Transverse colon (tissue), 4 donors: ENCODE data around the gene VMA21. TPM values are rescaled to one million over a fixed set of nuclear protein-coding genes. Genes with fewer than 3 reads are reported as not detected.

ENCODE experiments used
- DNase-seq: peaks from one replicate; pipeline ENCODE4 v3.0.0-alpha.2; 2019
- H3K27ac ChIP-seq, 4 donors: fragments of 200-600 bp; sonication (generic); 2 replicates each; pipeline ENCODE4 v1.5.1; 2016 to 2018; ENCODE audit warnings: inconsistent platforms in 4 of 4
- H3K27me3 ChIP-seq: fragments of 200-600 bp; sonication (generic); 2 replicates; pipeline ENCODE4 v1.5.1; 2017; ENCODE audit warnings: inconsistent platforms
- H3K36me3 ChIP-seq, 4 donors: fragments of 200-600 bp; sonication (generic); 2 replicates each; pipeline ENCODE4 v1.5.1; 2017 to 2019; ENCODE audit warnings: inconsistent platforms in 4 of 4
- H3K4me1 ChIP-seq, 4 donors: fragments of 200-600 bp; sonication (generic); 2 replicates each; pipeline ENCODE4 v1.5.1; 2017 to 2020; ENCODE audit warnings: inconsistent platforms in 4 of 4
- H3K4me3 ChIP-seq, 4 donors: fragments of 200-600 bp; sonication (generic); 1 replicate in 1 of 4; 2 replicates in 3 of 4; pipeline versions ENCODE4 v1.5.1 to v1.6.1; 2017 to 2019; ENCODE audit warnings: inconsistent platforms in 4 of 4
- H3K9me3 ChIP-seq, 2 donors: fragments of 200-600 bp; sonication (generic); 2 replicates each; pipeline ENCODE4 v1.5.1; 2017 to 2019; ENCODE audit warnings: inconsistent platforms in 2 of 2
- EP300 ChIP-seq: sonication (generic); formaldehyde crosslinking; IDR thresholded peaks from one replicate; pipeline ENCODE4 v1.6.1; 2017; ENCODE audit warnings: antibody characterized with exemption, low read depth
- POLR2A ChIP-seq: fragments of 450-650 bp; IDR thresholded peaks from one replicate; pipeline ENCODE4 v1.6.1; 2016; ENCODE audit warnings: antibody characterized with exemption, mild to moderate bottlenecking, moderate library complexity
- POLR2AphosphoS5 ChIP-seq, 3 donors: sonication (generic); formaldehyde crosslinking; IDR thresholded peaks; one replicate each; pipeline ENCODE4 v1.6.1; 2016; ENCODE audit warnings: antibody characterized with exemption in 3 of 3
- WGBS, 2 donors: methylation state at CpG; one replicate each; pipeline ENCODE4 v1.1.5; 2018; ENCODE audit warnings: low coverage in 1 of 2; 5-methylcytosine and 5-hydroxymethylcytosine counted together
- in situ Hi-C, 4 donors: fragments of 200-750 bp; cut with MboI; loops; one replicate each; pipeline versions ENCODE4 v1.15.0 to v1.15.1; 2017; ENCODE audit warnings: low sequenced_read_pairs in 3 of 4, low pct_ligation_motif_present in 1 of 4, low pct_unique_long_range_greater_than_20kb in 1 of 4
- intact Hi-C: fragments of 100-400 bp; cut with DNase I; formaldehyde crosslinking; loops from one replicate; pipeline ENCODE4 v1.15.1; 2023; ENCODE audit warnings: low total_unique reads
- total RNA-seq, 4 donors: library from RNA; depleted of rRNA; stranded (reverse); fragments of >200 nt; gene quantifications; one replicate each; pipeline ENCODE4 v1.1.0, GENCODE V29; 2016
- TF ChIP-seq, protein P1 (sequence below), 5 experiments: fragments of 200-600 bp in 3 of 5; fragments of 450-650 bp in 2 of 5; sonication (generic) in 3 of 5; IDR thresholded peaks; 1 replicate in 2 of 5; 2 replicates in 3 of 5; pipeline ENCODE4 v1.5.1; 2016 to 2017; ENCODE audit warnings: antibody characterized with exemption in 5 of 5, inconsistent platforms in 3 of 5, mild to moderate bottlenecking in 2 of 5, moderate library complexity in 1 of 5

The VMA21 gene
- total RNA-seq, 4 donors from 2014 or later, result 3.8 to 16.8 (median 11.3) TPM

DNA sequence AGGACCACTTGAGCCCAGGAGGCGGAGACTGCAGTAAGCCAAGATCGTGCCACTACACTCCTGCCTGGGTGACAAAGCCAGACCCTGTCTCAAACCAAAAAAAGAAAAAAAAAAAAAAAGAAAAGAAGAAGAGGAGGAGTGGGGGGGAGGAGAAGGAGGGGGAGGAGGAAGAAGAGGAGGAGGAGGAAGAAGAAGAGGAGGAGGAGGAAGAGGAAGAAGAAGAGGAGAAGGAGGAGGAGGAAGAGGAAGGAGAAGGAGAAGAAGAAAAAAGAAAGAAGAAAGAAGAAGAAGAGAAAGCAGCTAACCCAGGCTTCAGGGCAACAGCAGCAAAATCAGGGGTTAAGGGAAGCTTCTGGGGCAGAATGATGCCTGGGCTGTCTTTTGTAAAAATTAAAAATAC is 27.5 kb downstream of the VMA21 start:
- Histone ChIP-seq H3K36me3 (no peaks in the 10 kb centered on the region), H3K27me3 (no peaks in the 10 kb centered on the region), H3K9me3 (no peaks in the 10 kb centered on the region), H3K4me1 (no peaks in the 10 kb centered on the region), H3K4me3 (no peak overlapping the region), H3K27ac (no peak overlapping the region)
- intact Hi-C loops, result no loop called here
- WGBS, 2 donors, result 83% methylated on average over 2 of the region's 2 CpGs; no CpG with 5 or more reads in 1 of the 2 donors
- no peak for DNase-seq
- TF ChIP-seq, protein P1, sequence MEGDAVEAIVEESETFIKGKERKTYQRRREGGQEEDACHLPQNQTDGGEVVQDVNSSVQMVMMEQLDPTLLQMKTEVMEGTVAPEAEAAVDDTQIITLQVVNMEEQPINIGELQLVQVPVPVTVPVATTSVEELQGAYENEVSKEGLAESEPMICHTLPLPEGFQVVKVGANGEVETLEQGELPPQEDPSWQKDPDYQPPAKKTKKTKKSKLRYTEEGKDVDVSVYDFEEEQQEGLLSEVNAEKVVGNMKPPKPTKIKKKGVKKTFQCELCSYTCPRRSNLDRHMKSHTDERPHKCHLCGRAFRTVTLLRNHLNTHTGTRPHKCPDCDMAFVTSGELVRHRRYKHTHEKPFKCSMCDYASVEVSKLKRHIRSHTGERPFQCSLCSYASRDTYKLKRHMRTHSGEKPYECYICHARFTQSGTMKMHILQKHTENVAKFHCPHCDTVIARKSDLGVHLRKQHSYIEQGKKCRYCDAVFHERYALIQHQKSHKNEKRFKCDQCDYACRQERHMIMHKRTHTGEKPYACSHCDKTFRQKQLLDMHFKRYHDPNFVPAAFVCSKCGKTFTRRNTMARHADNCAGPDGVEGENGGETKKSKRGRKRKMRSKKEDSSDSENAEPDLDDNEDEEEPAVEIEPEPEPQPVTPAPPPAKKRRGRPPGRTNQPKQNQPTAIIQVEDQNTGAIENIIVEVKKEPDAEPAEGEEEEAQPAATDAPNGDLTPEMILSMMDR (IDR thresholded peaks at IDR 0.05), result no peak
- TF ChIP-seq POLR2A, result no peak
- TF ChIP-seq POLR2AphosphoS5 (IDR thresholded peaks at IDR 0.05), result no peak
- in situ Hi-C loops, result no loop called here

DNA sequence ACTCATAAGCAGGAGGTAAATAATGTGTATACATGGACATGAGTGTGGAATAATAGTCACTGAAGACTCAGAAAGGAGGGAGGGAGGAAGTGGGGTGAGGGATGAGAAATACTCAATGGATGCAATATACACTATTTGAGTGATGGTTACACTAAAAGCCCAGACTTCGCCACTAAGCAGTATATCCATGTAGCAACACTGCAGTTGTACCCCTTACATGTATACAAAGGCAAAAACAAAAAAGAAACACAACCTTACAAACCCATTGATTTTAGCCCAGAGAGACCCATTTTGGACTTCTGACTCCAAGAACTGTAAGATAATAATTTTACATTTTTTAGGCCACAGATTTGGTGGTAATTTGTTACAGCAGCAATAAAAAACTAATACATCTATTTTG is 51.5 kb downstream of the VMA21 start:
- in situ Hi-C loops (no loop called here), intact Hi-C loops (no loop called here)
- no peaks in the 10 kb centered on the region for H3K27me3 ChIP-seq
- no peaks in the 10 kb centered on the region for H3K36me3 ChIP-seq
- no peak overlapping the region for H3K27ac ChIP-seq
- 85% methylated on average over 1 of the region's 1 CpG; no CpG with 5 or more reads in 1 of the 2 donors for WGBS, 2 donors
- H3K4me1 ChIP-seq, result no peaks in the 10 kb centered on the region
- DNase-seq, result no peak
- H3K9me3 ChIP-seq, result no peaks in the 10 kb centered on the region
- TF ChIP-seq POLR2A (no peak), POLR2AphosphoS5 (IDR thresholded peaks at IDR 0.05) (no peak), EP300 (no peak)
- TF ChIP-seq, protein P1 (IDR thresholded peaks at IDR 0.05), result no peak
- H3K4me3 ChIP-seq, result no peak overlapping the region

DNA sequence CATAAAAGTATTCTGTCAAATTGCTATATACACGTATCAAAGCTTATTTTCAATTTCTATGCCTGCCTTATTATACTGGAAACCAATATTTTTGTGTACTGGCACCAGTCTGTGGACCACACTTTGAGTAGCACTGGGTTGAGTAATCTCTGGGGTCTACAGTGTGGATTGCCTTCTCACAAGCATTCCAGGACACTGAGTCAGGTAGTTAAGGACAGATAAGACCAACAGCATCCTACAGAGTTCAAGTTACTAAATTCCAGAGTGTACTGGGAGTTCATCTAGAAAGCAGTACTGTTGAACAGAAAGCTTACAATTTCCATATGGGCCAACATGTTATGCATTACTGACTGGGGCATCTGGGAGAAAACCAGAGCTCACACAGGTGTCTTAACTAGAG is 61.8 kb downstream of the VMA21 start:
- in situ Hi-C loops, result no loop called here
- no peak for DNase-seq
- Histone ChIP-seq H3K27me3 (no peaks in the 10 kb centered on the region), H3K36me3 (no peaks in the 10 kb centered on the region), H3K27ac (no peak overlapping the region), H3K4me1 (no peaks in the 10 kb centered on the region), H3K9me3 (no peaks in the 10 kb centered on the region), H3K4me3 (no peak overlapping the region)
- 42% methylated on average over 1 of the region's 1 CpG; no CpG with 5 or more reads in 1 of the 2 donors for WGBS, 2 donors
- intact Hi-C loops, result no loop called here
- TF ChIP-seq POLR2AphosphoS5 (IDR thresholded peaks at IDR 0.05) (no peak), POLR2A (no peak), EP300 (no peak)
- TF ChIP-seq, protein P1 (IDR thresholded peaks at IDR 0.05), result no peak

Other genes with a start within 250 kb of the VMA21 start
- not detected for gene GPR50, start 220.6 kb upstream of the VMA21 start, total RNA-seq
- gene PASD1, start 166.5 kb downstream of the VMA21 start, total RNA-seq, result not detected